ENCODE results near the gene GULP1.

DNA sequence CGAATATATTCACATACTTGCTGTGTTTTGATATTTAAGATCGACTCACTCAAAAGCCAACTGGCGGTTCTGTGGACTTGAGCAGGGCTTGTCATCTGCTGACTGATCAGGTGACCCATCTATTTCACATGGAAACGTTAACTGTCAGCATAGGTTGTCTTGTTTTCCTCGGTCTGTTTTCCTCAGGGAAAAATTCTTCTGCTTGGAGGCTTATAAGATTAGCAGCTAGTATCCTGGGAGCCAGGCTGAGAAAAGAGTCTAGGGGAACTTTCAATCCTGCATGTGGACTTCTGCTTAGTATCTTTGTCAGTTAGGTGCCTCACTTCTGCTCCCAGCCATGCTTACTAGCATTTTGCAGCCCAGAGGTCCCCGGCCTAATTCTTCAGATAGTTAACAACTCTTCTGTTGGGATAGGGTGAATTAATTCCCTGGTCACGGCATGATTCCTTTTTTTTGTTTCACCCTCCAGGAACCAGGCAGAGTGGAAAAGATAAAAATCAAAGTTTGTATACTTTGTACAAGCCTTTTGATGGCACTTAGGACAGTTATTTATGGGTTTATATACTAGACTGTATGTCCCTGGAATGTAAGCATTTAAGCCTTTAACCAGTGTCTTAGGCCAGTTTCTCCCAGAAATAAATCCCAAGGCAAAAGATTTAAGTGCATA lies 226.0 kb downstream of the GULP1 start:
- TF ChIP-seq, protein P1, sequence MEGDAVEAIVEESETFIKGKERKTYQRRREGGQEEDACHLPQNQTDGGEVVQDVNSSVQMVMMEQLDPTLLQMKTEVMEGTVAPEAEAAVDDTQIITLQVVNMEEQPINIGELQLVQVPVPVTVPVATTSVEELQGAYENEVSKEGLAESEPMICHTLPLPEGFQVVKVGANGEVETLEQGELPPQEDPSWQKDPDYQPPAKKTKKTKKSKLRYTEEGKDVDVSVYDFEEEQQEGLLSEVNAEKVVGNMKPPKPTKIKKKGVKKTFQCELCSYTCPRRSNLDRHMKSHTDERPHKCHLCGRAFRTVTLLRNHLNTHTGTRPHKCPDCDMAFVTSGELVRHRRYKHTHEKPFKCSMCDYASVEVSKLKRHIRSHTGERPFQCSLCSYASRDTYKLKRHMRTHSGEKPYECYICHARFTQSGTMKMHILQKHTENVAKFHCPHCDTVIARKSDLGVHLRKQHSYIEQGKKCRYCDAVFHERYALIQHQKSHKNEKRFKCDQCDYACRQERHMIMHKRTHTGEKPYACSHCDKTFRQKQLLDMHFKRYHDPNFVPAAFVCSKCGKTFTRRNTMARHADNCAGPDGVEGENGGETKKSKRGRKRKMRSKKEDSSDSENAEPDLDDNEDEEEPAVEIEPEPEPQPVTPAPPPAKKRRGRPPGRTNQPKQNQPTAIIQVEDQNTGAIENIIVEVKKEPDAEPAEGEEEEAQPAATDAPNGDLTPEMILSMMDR (IDR thresholded peaks at IDR 0.05), result no peak
- no peak for TF ChIP-seq POLR2A (IDR thresholded peaks at IDR 0.05)
